Spleen (tissue), 7 donors: ENCODE data around the gene SLIT3.

Experiments
- CTCF ChIP-seq, 11 experiments: fragments of 200-600 bp in 7 of 11; fragments of 450-650 bp in 4 of 11; sonication (generic) in 4 of 11; IDR thresholded peaks in 8 of 11; conservative IDR thresholded peaks in 3 of 11; 1 replicate in 7 of 11; 2 replicates in 4 of 11; pipeline versions ENCODE4 v1.4.0 to v1.8.0; 2016 to 2021; ENCODE audit warnings: antibody characterized with exemption in 11 of 11, inconsistent platforms in 4 of 11, mild to moderate bottlenecking in 1 of 11
- POLR2A ChIP-seq, 3 donors: fragments of 450-650 bp; IDR thresholded peaks; one replicate each; pipeline ENCODE4 v1.5.1; 2017; ENCODE audit warnings: antibody characterized with exemption in 3 of 3, mild to moderate bottlenecking in 1 of 3
- POLR2AphosphoS5 ChIP-seq, 3 donors: sonication (generic); formaldehyde crosslinking; IDR thresholded peaks; one replicate each; pipeline ENCODE4 v1.5.1; 2017; ENCODE audit warnings: antibody characterized with exemption in 3 of 3
- donor health status: DM: no; HTN: no; CAD: no; lungs with moderate emphysema.
- donor health status: DM: no; HTN: no; CAD: no.
- donor health status: DM: no; HTN: no; CAD: no.

GRCh38 chr5:169336242-169336641 lies 35.3 kb upstream of the SLIT3 start:
- TF ChIP-seq CTCF (IDR thresholded peaks at IDR 0.05 in 8 of 11, conservative IDR thresholded peaks at IDR 0.05 in 3 of 11): no peak
- TF ChIP-seq POLR2A (IDR thresholded peaks at IDR 0.05): no peak
- no peak for TF ChIP-seq POLR2AphosphoS5 (IDR thresholded peaks at IDR 0.05)
